CD4-positive, alpha-beta T cell treated with Interleukin-2 at 100 ng/mL for 4 hours (primary cell): ENCODE data around the gene KCNQ1.

Experiments
- DNase-seq: peaks from one replicate; pipeline ENCODE4 v3.0.0-alpha.2; 2020; ENCODE audit warnings: low spot score

The KCNQ1 gene

GRCh38 chr11:2808850-2809846 lies 364.3 kb downstream of the KCNQ1 start:
- no peak for DNase-seq

GRCh38 chr11:2809854-2810253 lies 365.0 kb downstream of the KCNQ1 start:
- DNase-seq, result no peak

GRCh38 chr11:2810411-2811205 lies 365.8 kb downstream of the KCNQ1 start:
- DNase-seq, result no peak

GRCh38 chr11:2811206-2812091 lies 366.6 kb downstream of the KCNQ1 start:
- DNase-seq, result no peak

DNA sequence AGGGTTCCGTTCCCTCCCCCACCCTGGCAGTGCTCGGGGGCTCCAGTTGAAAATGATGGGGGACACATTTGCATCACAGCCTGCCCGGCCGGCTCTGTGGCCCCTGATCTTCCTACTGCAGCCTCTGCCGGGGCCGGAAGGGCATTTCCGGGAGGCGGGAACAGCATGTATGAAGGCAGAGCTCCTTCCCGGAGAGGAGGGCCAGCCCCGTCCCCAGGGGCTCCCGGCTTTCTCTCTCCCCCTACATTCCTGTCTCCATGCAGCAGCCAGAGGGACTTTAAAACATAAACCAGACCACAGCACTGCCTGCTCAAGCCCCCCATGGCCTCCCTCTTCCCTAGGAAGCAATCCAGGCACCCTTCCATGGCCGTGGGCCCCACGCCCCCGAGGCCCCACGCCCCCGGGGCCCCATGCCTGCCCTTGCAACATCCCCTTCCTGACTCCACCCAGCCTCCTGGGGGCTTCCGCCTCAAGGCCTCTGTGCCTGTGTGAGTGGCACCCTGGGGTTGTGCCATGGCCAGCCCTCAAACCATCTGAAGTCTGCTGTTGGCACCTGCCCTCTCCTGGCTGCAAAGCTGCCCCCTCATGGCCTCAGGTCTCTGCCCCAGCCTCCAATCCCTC lies 367.7 kb downstream of the KCNQ1 start:
- DNase-seq, result no peak

DNA sequence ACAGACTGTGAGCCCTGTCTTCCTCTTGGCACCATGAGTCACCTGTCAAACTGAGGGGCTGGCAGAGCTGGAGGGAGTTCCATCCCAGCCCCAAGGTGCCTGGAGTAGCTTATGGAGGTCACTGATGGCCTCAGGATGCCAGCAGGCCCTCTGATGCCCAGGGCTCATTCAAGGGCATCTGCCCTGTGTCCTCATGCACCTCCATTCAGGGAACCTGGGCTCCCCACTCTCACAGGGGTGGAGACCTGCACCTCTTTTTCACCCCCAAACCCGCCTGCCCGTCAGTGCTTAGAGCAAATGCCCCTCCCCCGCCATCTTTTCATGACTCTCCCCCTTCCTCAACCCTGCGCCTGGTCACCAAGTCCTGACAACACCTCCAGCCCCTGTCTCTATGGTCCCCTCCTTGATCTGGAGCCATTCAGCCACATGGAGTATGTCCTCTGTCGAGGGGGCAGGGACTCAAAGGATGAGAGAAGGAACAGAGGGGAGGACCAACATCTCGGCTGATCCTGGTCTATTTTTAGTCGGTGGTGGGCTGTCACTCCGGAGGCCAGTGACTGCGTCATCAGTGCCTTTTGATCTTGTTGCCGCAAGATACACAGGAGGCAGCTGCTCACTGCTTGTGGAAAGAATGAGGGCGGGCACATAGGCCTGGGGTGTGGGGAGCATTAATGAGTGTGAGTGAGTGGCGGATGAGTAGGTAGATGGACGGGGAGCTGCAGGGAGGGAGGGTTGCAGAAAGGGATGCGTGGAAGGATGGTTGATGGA lies 368.5 kb downstream of the KCNQ1 start:
- DNase-seq, result no peak

- no peak for DNase-seq
Observed at GRCh38 chr11:2813968-2814367, 369.2 kb downstream of the KCNQ1 start.

DNA sequence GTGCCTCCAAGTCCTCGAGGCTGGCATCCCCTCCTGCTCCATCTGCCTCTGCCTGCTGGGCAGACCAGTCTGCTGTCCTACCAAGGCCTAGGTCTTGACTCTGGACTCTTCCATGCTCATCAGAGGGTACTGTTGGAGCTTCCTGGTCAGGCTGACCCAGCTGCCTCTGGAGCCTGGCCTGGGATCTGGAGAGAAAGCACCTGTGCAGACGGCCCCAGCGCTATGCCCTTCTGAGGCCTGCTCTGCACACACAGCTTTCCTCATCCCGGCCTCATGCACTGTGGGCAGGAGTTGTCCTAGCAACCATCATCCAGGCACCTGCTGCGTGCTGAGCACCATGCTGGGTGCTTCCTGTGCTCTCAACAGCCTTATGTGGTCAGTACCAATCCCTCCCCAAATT lies 369.9 kb downstream of the KCNQ1 start:
- DNase-seq, result no peak

- no peak for DNase-seq
Observed at GRCh38 chr11:2815762-2816496, 371.1 kb downstream of the KCNQ1 start.

GRCh38 chr11:2816523-2816922 lies 371.7 kb downstream of the KCNQ1 start:
- DNase-seq, result no peak

DNA sequence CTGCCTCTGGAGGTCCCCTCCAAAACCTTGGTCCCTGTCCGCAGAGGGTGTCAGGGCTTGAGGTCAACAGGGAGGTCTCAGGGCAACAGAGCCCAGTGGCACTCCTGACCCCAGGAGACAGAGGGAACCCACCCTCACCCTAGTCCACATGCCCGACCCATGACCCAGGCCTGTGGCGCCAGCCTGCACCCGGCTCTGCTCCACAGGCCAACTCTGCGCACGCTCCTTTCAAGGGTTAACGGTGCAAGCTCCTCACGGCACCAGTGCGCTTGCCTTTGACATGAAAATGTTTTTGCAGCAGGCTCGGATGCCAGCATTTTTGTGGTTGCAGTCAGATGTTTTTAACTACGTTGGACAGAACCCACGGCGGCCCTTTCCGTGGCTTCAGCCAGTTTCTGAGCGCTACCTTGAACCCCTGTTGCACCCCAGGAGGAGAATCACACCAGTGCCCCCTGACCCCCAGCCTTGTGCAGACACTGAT lies 372.2 kb downstream of the KCNQ1 start:
- no peak for DNase-seq

GRCh38 chr11:2817431-2817830 lies 372.6 kb downstream of the KCNQ1 start:
- no peak for DNase-seq

DNA sequence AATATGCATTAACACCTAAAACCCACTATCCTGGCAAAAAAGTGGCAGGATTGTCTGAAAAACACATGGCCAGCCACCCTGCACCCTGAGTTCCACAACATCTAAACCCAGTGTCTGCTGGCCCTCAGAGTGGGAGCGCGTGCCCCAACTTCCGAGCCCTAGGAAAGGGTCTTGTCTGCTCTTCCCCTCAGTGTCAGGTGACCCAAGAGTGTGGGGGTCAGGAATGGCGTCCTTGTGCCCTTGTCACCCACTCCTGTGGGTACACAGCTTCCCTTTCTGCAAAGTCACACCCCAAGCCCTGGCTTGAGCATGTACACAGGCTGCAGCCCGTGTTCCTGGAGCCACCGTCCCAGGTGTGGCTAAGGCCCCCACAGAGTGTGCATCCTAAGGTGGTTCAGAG lies 373.2 kb downstream of the KCNQ1 start:
- DNase-seq, result no peak

GRCh38 chr11:2818503-2818902 lies 373.7 kb downstream of the KCNQ1 start:
- no peak for DNase-seq

DNA sequence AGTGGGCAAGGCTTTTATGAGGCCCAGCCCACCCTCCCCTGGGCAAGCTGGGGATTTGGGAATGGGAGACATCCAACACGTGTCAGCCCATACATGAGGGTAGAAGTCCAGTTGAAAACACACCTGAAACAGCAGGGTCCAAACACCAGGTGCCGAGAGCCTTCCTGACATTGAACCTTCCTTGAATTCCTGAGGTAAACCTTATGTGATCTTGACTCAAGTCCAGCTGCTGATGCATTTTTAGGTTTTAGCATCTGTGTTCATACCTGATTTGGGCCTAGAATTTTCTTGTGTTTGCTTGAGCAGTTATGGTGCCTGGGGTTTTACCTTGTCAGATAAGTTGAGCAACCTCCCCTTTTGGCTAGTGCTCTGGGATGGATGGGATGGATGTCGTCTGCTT lies 374.5 kb downstream of the KCNQ1 start:
- DNase-seq, result no peak

- DNase-seq, result no peak
Observed at GRCh38 chr11:2820976-2821375, 376.2 kb downstream of the KCNQ1 start.

- no peak for DNase-seq
Observed at GRCh38 chr11:2821891-2822290, 377.1 kb downstream of the KCNQ1 start.

GRCh38 chr11:2824851-2825250 lies 380.0 kb downstream of the KCNQ1 start:
- DNase-seq, result no peak

GRCh38 chr11:2825261-2825888 lies 380.6 kb downstream of the KCNQ1 start:
- DNase-seq, result no peak
